Progenitor cell of endocrine pancreas (in vitro differentiated cells): ENCODE results near the gene TUSC2. TPM values are rescaled to one million over a fixed set of nuclear protein-coding genes. Genes with fewer than 3 reads are reported as not detected.

Source experiments
- DNase-seq: peaks from one replicate; pipeline ENCODE4 v3.0.0; 2021; ENCODE audit warnings: low spot score; ENCODE audit not compliant: unreplicated experiment
- H3K27ac Mint-ChIP-seq: 2 replicates; pipeline ENCODE4 v1.8.0; 2021; ENCODE audit warnings: mild to moderate bottlenecking, moderate library complexity, mixed read lengths
- H3K27me3 Mint-ChIP-seq: 2 replicates; pipeline ENCODE4 v1.8.0; 2021; ENCODE audit warnings: mixed read lengths
- H3K36me3 Mint-ChIP-seq: 2 replicates; pipeline ENCODE4 v1.8.0; 2022; ENCODE audit warnings: mixed read lengths; ENCODE audit not compliant: insufficient read depth
- H3K4me1 Mint-ChIP-seq: 2 replicates; pipeline ENCODE4 v1.8.0; 2021; ENCODE audit warnings: low read depth, mixed read lengths
- H3K4me3 Mint-ChIP-seq: 2 replicates; pipeline ENCODE4 v1.8.0; 2021; ENCODE audit warnings: low read depth, mild to moderate bottlenecking, moderate library complexity, mixed read lengths
- H3K9me3 Mint-ChIP-seq: 2 replicates; pipeline ENCODE4 v1.8.0; 2021; ENCODE audit warnings: low read depth, mixed read lengths
- CTCF ChIP-seq: fragments of 200-600 bp; sonication (generic); IDR thresholded peaks from one replicate; pipeline ENCODE4 v1.5.0; 2021; ENCODE audit warnings: antibody characterized with exemption, mild to moderate bottlenecking; ENCODE audit not compliant: unreplicated experiment
- total RNA-seq: library from RNA; stranded (reverse); gene quantifications from 2 replicates; pipeline ENCODE4 v1.2.1, GENCODE V29; 2021

TUSC2 gene
- total RNA-seq, 1 donor from 2014 or later, result 34.9 TPM

GRCh38 chr3:50347187-50347813 is 19.3 kb upstream of the TUSC2 start:
- Mint-ChIP-seq H3K36me3 (peaks cover 3% of the 10 kb centered on the region), H3K4me1 (peaks cover 21% of the 10 kb centered on the region), H3K9me3 (no peaks in the 10 kb centered on the region), H3K4me3 (no peak overlapping the region), H3K27me3 (peaks cover 33% of the 10 kb centered on the region), H3K27ac (no peak overlapping the region)
- peak; percentile 72 for TF ChIP-seq CTCF
- peak; percentile 46 for DNase-seq

DNA sequence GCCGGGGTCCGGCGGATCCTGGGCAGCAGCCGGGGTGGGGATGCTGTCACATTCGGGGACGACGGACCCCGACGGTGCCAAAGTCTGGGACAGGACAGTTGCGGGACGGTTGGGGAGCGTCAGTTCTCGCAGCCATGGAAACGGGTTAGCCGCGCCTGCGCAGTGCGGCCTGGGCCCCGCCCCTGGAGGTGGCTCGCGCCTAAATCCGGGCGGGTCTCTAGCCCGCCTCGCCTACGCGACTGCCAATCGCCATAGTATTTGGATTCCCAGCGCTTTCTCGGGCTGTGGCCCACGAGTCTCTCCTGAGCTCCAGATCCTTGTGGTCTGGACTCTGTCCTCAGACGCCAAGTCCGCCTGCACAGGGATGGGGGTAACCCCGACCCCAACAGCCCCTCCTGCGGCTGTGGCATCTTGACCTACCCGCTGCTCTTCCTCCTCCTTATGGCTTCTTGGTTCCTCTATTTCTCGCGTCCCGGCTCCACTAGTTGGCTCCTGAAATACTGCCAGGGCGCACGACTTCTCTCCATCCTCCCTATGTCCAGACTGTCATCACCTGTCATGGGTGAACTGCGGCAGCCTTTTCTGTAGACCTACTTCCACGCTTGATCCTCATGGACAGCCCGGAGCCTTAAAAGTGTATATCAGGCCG is 17.7 kb upstream of the TUSC2 start, which contains the start of gene ZMYND10:
ZMYND10 (minus strand) TSS at position 147 of the 649 bp plus-strand sequence. CDS start 153 bp downstream, outside the sequence.
- TF ChIP-seq CTCF, result no peak
- Mint-ChIP-seq H3K9me3 (no peaks in the 10 kb centered on the region), H3K27ac (peak within 1 kb of the TSS; percentile 8), H3K4me1 (peaks cover 14% of the 10 kb centered on the region), H3K4me3 (peak within 1 kb of the TSS; percentile 47), H3K27me3 (peaks cover 48% of the 10 kb centered on the region), H3K36me3 (peaks cover 3% of the 10 kb centered on the region)
- no peak for DNase-seq

- H3K27ac Mint-ChIP-seq, result no peak overlapping the region
- H3K4me3 Mint-ChIP-seq, result no peak overlapping the region
- H3K4me1 Mint-ChIP-seq, result peaks cover 8% of the 10 kb centered on the region
- DNase-seq, result no peak
- no peaks in the 10 kb centered on the region for H3K9me3 Mint-ChIP-seq
- H3K27me3 Mint-ChIP-seq, result peaks cover 51% of the 10 kb centered on the region
- TF ChIP-seq CTCF, result no peak
- H3K36me3 Mint-ChIP-seq, result peaks cover 3% of the 10 kb centered on the region
These were observed 17.0 kb upstream of the TUSC2 start for GRCh38 chr3:50345008-50345407.

GRCh38 chr3:50342813-50343633 is 15.0 kb upstream of the TUSC2 start:
- Mint-ChIP-seq H3K4me1 (peaks cover 10% of the 10 kb centered on the region), H3K27ac (no peak overlapping the region), H3K27me3 (peaks cover 66% of the 10 kb centered on the region), H3K4me3 (no peak overlapping the region), H3K9me3 (no peaks in the 10 kb centered on the region), H3K36me3 (no peaks in the 10 kb centered on the region)
- TF ChIP-seq CTCF, result peak; percentile 16
- DNase-seq, result no peak

GRCh38 chr3:50341996-50342650 is 14.1 kb upstream of the TUSC2 start:
- H3K36me3 Mint-ChIP-seq, result no peaks in the 10 kb centered on the region
- H3K4me3 Mint-ChIP-seq, result no peak overlapping the region
- H3K4me1 Mint-ChIP-seq, result peaks cover 7% of the 10 kb centered on the region
- no peak for DNase-seq
- H3K9me3 Mint-ChIP-seq, result no peaks in the 10 kb centered on the region
- H3K27me3 Mint-ChIP-seq, result peaks cover 66% of the 10 kb centered on the region
- no peak for TF ChIP-seq CTCF
- no peak overlapping the region for H3K27ac Mint-ChIP-seq
